AG09309 (cell line): Measurements from ENCODE around the gene TTC7B.
"Not testable (repeated sequence)": the region's sequence is repeated elsewhere in the genome, so short reads cannot be mapped to it uniquely, and the experiment has no call there.

Experiments used
- DNase-seq: peaks from one replicate; pipeline ENCODE4 v3.0.0-alpha.2; 2010; ENCODE audit warnings: low read depth
- H3K4me3 ChIP-seq: 2 replicates; pipeline ENCODE4 v1.5.1; 2011; ENCODE audit warnings: mild to moderate bottlenecking, low read depth, low read length, moderate library complexity; ENCODE audit not compliant: control insufficient read depth
- CTCF ChIP-seq: IDR thresholded peaks from 2 replicates; pipeline ENCODE4 v1.5.1; 2011; ENCODE audit warnings: mild to moderate bottlenecking, low read depth, low read length, inconsistent platforms; ENCODE audit not compliant: insufficient read depth, control insufficient read depth; ENCODE audit errors: missing control alignments

Gene TTC7B

GRCh38 chr14:90815822-90816662 lies at the start of gene TTC7B:
TTC7B (minus strand) TSS chr14:90816430; CDS start chr14:90816295, 135 bp downstream.
- peak within 1 kb of the TSS; percentile 80 for H3K4me3 ChIP-seq
- no peak for DNase-seq
- no peak for TF ChIP-seq CTCF

- TF ChIP-seq CTCF, result no peak
- H3K4me3 ChIP-seq, result no peak overlapping the region
- no peak for DNase-seq
Measured at GRCh38 chr14:90864741-90865140, 48.5 kb upstream of the TTC7B start.

- H3K4me3 ChIP-seq, result peak overlapping the region; percentile 22
- TF ChIP-seq CTCF, result no peak
- no peak for DNase-seq
Measured at GRCh38 chr14:90858511-90858910, 42.3 kb upstream of the TTC7B start.

GRCh38 chr14:90857866-90858265 lies 41.6 kb upstream of the TTC7B start:
- peak overlapping the region; percentile 19 for H3K4me3 ChIP-seq
- no peak for DNase-seq
- no peak for TF ChIP-seq CTCF

GRCh38 chr14:90856115-90856514 lies 39.9 kb upstream of the TTC7B start:
- not testable (repeated sequence) for DNase-seq, H3K4me3 ChIP-seq

GRCh38 chr14:90853116-90853515 lies 36.9 kb upstream of the TTC7B start:
- no peak for TF ChIP-seq CTCF
- H3K4me3 ChIP-seq, result no peak overlapping the region
- DNase-seq, result no peak

- no peak overlapping the region for H3K4me3 ChIP-seq
Measured at GRCh38 chr14:90851327-90852036, 35.3 kb upstream of the TTC7B start.

More at GRCh38 chr14:90851327-90852036, 35.3 kb upstream of the TTC7B start:
- DNase-seq, result no peak
- TF ChIP-seq CTCF, result no peak
